Thyroid gland (tissue), 4 donors: ENCODE data around the gene ANKRD28.

ENCODE experiments used
- CTCF ChIP-seq, 6 experiments: fragments of 200-600 bp in 3 of 6; fragments of 450-650 bp in 3 of 6; sonication (generic) in 3 of 6; IDR thresholded peaks; one replicate each; pipeline ENCODE4 v1.5.1; 2016 to 2019; ENCODE audit warnings: antibody characterized with exemption in 6 of 6, mild to moderate bottlenecking in 2 of 6, inconsistent platforms in 1 of 6, moderate library complexity in 1 of 6
- POLR2A ChIP-seq, 2 donors: fragments of 450-650 bp; IDR thresholded peaks; one replicate each; pipeline ENCODE4 v1.6.1; 2017; ENCODE audit warnings: antibody characterized with exemption in 2 of 2, mild to moderate bottlenecking in 2 of 2, moderate library complexity in 1 of 2

- TF ChIP-seq POLR2A (IDR thresholded peaks at IDR 0.05) (no peak), CTCF (IDR thresholded peaks at IDR 0.05) (no peak)
Measured at GRCh38 chr3:15703346-15703745, 94.4 kb downstream of the ANKRD28 start.
